Hepatocyte (in vitro differentiated cells): ENCODE measurements around the gene MBNL1. TPM values are rescaled to one million over a fixed set of nuclear protein-coding genes. Genes with fewer than 3 reads are reported as not detected.

Experiments
- DNase-seq: peaks from one replicate; pipeline ENCODE4 v3.0.0-alpha.2; 2016; ENCODE audit warnings: low spot score
- H2AFZ ChIP-seq: fragments of 200-600 bp; sonication (generic); 2 replicates; pipeline ENCODE4 v1.6.0; 2016; ENCODE audit warnings: antibody characterized with exemption, mild to moderate bottlenecking
- H3K27ac ChIP-seq: fragments of 200-600 bp; sonication (generic); 2 replicates; pipeline ENCODE4 v1.5.1; 2016; ENCODE audit warnings: mild to moderate bottlenecking
- H3K27me3 ChIP-seq: fragments of 200-600 bp; sonication (generic); 2 replicates; pipeline ENCODE4 v1.6.1; 2016
- H3K36me3 ChIP-seq: fragments of 200-600 bp; sonication (generic); replicated peaks from 2 replicates; pipeline ENCODE4 v1.5.1; 2016; ENCODE audit warnings: low read depth; ENCODE audit not compliant: insufficient read depth
- H3K4me1 ChIP-seq: fragments of 200-600 bp; sonication (generic); 2 replicates; pipeline ENCODE4 v1.5.1; 2016; ENCODE audit warnings: mild to moderate bottlenecking, moderate library complexity; ENCODE audit not compliant: insufficient read depth
- H3K4me2 ChIP-seq: fragments of 200-600 bp; sonication (generic); 2 replicates; pipeline ENCODE4 v1.6.0; 2016
- H3K4me3 ChIP-seq: fragments of 200-600 bp; sonication (generic); 2 replicates; pipeline ENCODE4 v1.5.1; 2016; ENCODE audit warnings: mild to moderate bottlenecking
- H3K79me2 ChIP-seq: fragments of 200-600 bp; sonication (generic); 2 replicates; pipeline ENCODE4 v1.6.0; 2017; ENCODE audit warnings: mild to moderate bottlenecking
- H3K9me2 ChIP-seq: fragments of 200-600 bp; sonication (generic); replicated peaks from 2 replicates; pipeline ENCODE4 v1.6.0; 2017; ENCODE audit warnings: mild to moderate bottlenecking; ENCODE audit not compliant: insufficient read depth
- H3K9me3 ChIP-seq: fragments of 200-600 bp; sonication (generic); 2 replicates; pipeline ENCODE4 v1.5.1; 2016; ENCODE audit warnings: low read depth, mild to moderate bottlenecking
- H4K20me1 ChIP-seq: fragments of 200-600 bp; sonication (generic); 2 replicates; pipeline ENCODE4 v1.6.0; 2016; ENCODE audit warnings: mild to moderate bottlenecking; ENCODE audit not compliant: insufficient read depth, poor library complexity, severe bottlenecking
- EZH2 ChIP-seq: fragments of 200-600 bp; sonication (generic); IDR thresholded peaks from 2 replicates; pipeline ENCODE4 v1.6.1; 2016; ENCODE audit warnings: antibody characterized with exemption, mild to moderate bottlenecking, borderline replicate concordance
- EZH2phosphoT487 ChIP-seq: fragments of 200-600 bp; sonication (generic); IDR thresholded peaks from one replicate; pipeline ENCODE4 v1.6.1; 2018; ENCODE audit warnings: antibody characterized with exemption, mild to moderate bottlenecking, low read depth, moderate library complexity; ENCODE audit not compliant: unreplicated experiment, severe bottlenecking
- WGBS: methylation state at CpG from one replicate; pipeline ENCODE4 v1.1.6; 2016; ENCODE audit warnings: low lambda C conversion rate; ENCODE audit errors: missing lambda C conversion rate; 5-methylcytosine and 5-hydroxymethylcytosine counted together
- polyA plus RNA-seq: library from polyadenylated mRNA; unstranded; fragments of >200 nt; fragmentation: Nextera tagmentation; extraction: Ambion mirVana; gene quantifications from 2 replicates; pipeline ENCODE4 v1.2.1, GENCODE V29; 2016
- total RNA-seq: library from RNA; depleted of rRNA; stranded (reverse); fragments of >200 nt; gene quantifications from 2 replicates; pipeline ENCODE4 v1.2.3, GENCODE V29; 2014
- TF ChIP-seq, protein P1 (sequence below): fragments of 200-600 bp; sonication (generic); IDR thresholded peaks from 2 replicates; pipeline ENCODE4 v1.5.1; 2016; ENCODE audit warnings: antibody characterized with exemption, mild to moderate bottlenecking; ENCODE audit not compliant: poor library complexity

MBNL1 gene
- total RNA-seq (98.5 and 104 TPM in 2 replicates), polyA plus RNA-seq (20.5 and 27.9 TPM in 2 replicates)

DNA sequence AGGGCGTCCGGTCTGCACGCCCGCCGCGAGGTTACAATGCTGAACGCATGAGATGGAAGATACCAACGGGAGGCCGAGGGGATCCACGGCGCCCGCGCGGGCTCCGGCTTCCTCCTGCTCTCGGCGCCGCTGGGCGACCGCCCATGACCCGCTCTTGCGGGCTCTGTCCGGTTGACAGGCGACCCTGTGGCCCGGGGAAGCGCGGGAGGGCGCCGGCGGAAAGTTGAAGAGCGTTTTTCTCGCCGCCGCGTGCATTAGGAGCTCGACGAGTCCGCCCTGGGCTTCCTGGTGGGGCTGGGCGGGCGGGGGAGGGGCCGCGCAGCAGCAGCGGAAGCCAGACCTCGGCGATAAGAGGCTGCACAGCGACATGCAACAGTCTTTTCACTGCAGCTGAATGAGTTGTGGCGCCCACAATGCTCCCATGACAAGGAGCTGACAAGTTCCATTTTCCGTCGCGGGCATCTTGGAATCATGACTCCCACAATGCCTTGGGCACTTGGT, at the start of gene MBNL1:
MBNL1 (plus strand) TSS at position 375 of the 501 bp plus-strand sequence. CDS start 31,265 bp downstream, outside the sequence.
- H2AFZ ChIP-seq = peak within 1 kb of the TSS; percentile 84
- H3K4me1 ChIP-seq = peaks cover 26% of the 10 kb centered on the region
- H4K20me1 ChIP-seq = peaks cover 8% of the 10 kb centered on the region
- H3K4me3 ChIP-seq = peak within 1 kb of the TSS; percentile 38
- peaks cover 46% of the 10 kb centered on the region for H3K79me2 ChIP-seq
- 2% methylated on average over 38 of the region's 50 CpGs for WGBS
- no peaks in the 10 kb centered on the region for H3K36me3 ChIP-seq
- TF ChIP-seq EZH2phosphoT487 (no peak), EZH2 (no peak)
- TF ChIP-seq, protein P1, sequence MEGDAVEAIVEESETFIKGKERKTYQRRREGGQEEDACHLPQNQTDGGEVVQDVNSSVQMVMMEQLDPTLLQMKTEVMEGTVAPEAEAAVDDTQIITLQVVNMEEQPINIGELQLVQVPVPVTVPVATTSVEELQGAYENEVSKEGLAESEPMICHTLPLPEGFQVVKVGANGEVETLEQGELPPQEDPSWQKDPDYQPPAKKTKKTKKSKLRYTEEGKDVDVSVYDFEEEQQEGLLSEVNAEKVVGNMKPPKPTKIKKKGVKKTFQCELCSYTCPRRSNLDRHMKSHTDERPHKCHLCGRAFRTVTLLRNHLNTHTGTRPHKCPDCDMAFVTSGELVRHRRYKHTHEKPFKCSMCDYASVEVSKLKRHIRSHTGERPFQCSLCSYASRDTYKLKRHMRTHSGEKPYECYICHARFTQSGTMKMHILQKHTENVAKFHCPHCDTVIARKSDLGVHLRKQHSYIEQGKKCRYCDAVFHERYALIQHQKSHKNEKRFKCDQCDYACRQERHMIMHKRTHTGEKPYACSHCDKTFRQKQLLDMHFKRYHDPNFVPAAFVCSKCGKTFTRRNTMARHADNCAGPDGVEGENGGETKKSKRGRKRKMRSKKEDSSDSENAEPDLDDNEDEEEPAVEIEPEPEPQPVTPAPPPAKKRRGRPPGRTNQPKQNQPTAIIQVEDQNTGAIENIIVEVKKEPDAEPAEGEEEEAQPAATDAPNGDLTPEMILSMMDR = no peak
- peak within 1 kb of the TSS; percentile 100 for H3K27ac ChIP-seq
- no peaks in the 10 kb centered on the region for H3K9me3 ChIP-seq
- H3K9me2 ChIP-seq = no peaks in the 10 kb centered on the region
- peak; percentile 85 for DNase-seq
- no peaks in the 10 kb centered on the region for H3K27me3 ChIP-seq
- H3K4me2 ChIP-seq = peak within 1 kb of the TSS; percentile 87

DNA sequence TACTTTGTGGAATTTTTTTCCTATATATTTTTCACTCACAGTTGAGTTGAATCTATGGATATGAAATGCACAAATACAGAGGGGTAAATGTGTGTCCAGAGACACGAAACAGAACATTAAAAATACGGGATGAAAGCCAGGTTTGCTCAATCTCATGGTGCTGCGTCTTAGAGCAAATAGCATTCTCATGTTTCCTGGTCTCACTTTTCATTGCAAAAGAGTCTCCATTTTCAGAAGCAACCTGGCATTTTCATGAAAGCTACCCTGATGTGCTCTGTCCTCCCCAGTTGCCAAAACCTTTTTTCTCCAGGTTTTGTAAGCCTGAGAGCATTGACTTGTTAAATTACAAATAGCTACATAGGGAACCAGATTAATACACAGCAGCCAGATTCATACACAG, 49.5 kb upstream of the MBNL1 start:
- Histone ChIP-seq H3K27ac (no peak overlapping the region), H3K27me3 (no peaks in the 10 kb centered on the region), H4K20me1 (no peaks in the 10 kb centered on the region), H3K4me2 (no peak overlapping the region), H2AFZ (no peak overlapping the region), H3K36me3 (no peaks in the 10 kb centered on the region), H3K9me3 (no peaks in the 10 kb centered on the region), H3K4me3 (no peak overlapping the region), H3K4me1 (no peaks in the 10 kb centered on the region), H3K79me2 (no peaks in the 10 kb centered on the region), H3K9me2 (no peaks in the 10 kb centered on the region)
- WGBS = 65% methylated on average over 3 of the region's 3 CpGs
- no peak for DNase-seq
- TF ChIP-seq, protein P1 = no peak
- no peak for TF ChIP-seq EZH2phosphoT487
- no peak for TF ChIP-seq EZH2

GRCh38 chr3:152219769-152220255, 48.9 kb upstream of the MBNL1 start:
- Histone ChIP-seq H3K4me2 (no peak overlapping the region), H4K20me1 (no peaks in the 10 kb centered on the region), H3K9me2 (no peaks in the 10 kb centered on the region), H3K27ac (no peak overlapping the region), H3K79me2 (no peaks in the 10 kb centered on the region), H2AFZ (no peak overlapping the region), H3K27me3 (no peaks in the 10 kb centered on the region), H3K9me3 (no peaks in the 10 kb centered on the region), H3K4me3 (no peak overlapping the region), H3K36me3 (no peaks in the 10 kb centered on the region), H3K4me1 (no peaks in the 10 kb centered on the region)
- 100% methylated on average over 2 of the region's 2 CpGs for whole genome bisulfite sequencing
- no peak for TF ChIP-seq EZH2
- TF ChIP-seq, protein P1 = no peak
- no peak for TF ChIP-seq EZH2phosphoT487
- DNase-seq = no peak

GRCh38 chr3:152222327-152222726, 46.4 kb upstream of the MBNL1 start:
- H3K36me3 ChIP-seq = no peaks in the 10 kb centered on the region
- no peak overlapping the region for H3K4me3 ChIP-seq
- TF ChIP-seq EZH2 (no peak), EZH2phosphoT487 (no peak)
- TF ChIP-seq, protein P1 = no peak
- no peaks in the 10 kb centered on the region for H3K9me3 ChIP-seq
- H3K4me2 ChIP-seq = no peak overlapping the region
- WGBS = 91% methylated on average over 2 of the region's 2 CpGs
- H3K27me3 ChIP-seq = no peaks in the 10 kb centered on the region
- H4K20me1 ChIP-seq = no peaks in the 10 kb centered on the region
- H3K27ac ChIP-seq = no peak overlapping the region
- H2AFZ ChIP-seq = no peak overlapping the region
- no peaks in the 10 kb centered on the region for H3K4me1 ChIP-seq
- no peak for DNase-seq
- H3K9me2 ChIP-seq = no peaks in the 10 kb centered on the region
- no peaks in the 10 kb centered on the region for H3K79me2 ChIP-seq
